Measurements from ENCODE around the gene CETN1. TPM values are rescaled to one million over a fixed set of nuclear protein-coding genes. Genes with fewer than 3 reads are reported as not detected.

Gene CETN1
- polyA plus RNA-seq, 1 donor from 2014 or later, result not detected

DNA sequence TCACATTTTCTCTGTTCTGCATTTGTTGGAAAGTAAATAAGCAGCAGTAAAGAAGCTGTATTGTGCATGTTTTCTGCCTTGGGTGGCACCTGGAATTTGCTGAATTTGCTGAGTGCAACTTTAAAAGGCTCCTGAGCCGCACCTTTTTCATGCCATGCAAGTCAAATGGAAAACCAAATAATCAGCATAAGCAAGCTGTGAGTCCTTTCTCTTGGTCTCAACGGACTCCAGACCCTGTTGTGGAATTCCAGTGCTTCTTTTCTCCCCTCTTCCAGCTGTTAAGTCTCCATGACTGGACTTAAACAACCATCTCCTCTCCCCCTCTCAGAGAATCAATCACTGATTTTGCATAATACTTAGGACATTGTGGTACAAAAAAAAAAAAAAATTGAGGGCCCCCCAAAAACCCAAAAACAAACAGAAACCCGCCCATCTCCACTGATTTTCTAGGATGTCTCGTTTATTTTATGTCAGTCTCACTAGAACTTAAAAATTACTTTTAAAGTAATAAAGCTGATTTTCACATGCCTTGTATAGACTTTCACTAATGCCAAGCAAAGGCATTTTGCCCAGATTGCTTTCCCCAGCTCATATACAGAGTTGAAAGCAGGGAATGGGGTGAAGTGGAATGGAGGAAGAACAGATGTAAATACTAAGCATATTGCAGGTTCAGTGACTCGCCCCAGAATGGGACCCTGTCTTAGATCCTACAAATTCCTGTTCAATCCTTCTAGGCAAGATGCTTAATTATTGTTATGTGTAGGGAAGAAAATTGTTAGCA is 5.1 kb upstream of the CETN1 start:
- Histone ChIP-seq H4K20me1 (ENCODE audit: insufficient read depth) (no peaks in the 10 kb centered on the region), H3K9me3 (ENCODE audit: low read length) (no peaks in the 10 kb centered on the region), H3K9ac (ENCODE audit: low read length) (no peak overlapping the region), H3K27me3 (ENCODE audit: insufficient read depth, low read depth, low read length) (no peaks in the 10 kb centered on the region), H3K4me2 (ENCODE audit: low read length) (no peak overlapping the region), H3K4me3 (ENCODE audit: low read length) (no peak overlapping the region), H3K36me3 (ENCODE audit: insufficient read depth, low read length) (no peaks in the 10 kb centered on the region), H2AFZ (ENCODE audit: low read depth, low read length) (no peak overlapping the region), H3K9me2 (ENCODE audit: insufficient read depth, low read length) (no peaks in the 10 kb centered on the region), H3K79me2 (replicated peaks; ENCODE audit: insufficient read depth, low read length) (no peaks in the 10 kb centered on the region), H3F3A (ENCODE audit: insufficient read depth, low read length, poor library complexity, severe bottlenecking) (no peaks in the 10 kb centered on the region), H3K27ac (ENCODE audit: low read length) (no peak overlapping the region)
- TF ChIP-seq MXI1 (conservative IDR thresholded peaks at IDR 0.05; ENCODE audit: poor library complexity, severe bottlenecking), result no peak
- no peak for TF ChIP-seq EP300 (conservative IDR thresholded peaks at IDR 0.05; ENCODE audit: poor library complexity, severe bottlenecking)
- TF ChIP-seq, protein P1, sequence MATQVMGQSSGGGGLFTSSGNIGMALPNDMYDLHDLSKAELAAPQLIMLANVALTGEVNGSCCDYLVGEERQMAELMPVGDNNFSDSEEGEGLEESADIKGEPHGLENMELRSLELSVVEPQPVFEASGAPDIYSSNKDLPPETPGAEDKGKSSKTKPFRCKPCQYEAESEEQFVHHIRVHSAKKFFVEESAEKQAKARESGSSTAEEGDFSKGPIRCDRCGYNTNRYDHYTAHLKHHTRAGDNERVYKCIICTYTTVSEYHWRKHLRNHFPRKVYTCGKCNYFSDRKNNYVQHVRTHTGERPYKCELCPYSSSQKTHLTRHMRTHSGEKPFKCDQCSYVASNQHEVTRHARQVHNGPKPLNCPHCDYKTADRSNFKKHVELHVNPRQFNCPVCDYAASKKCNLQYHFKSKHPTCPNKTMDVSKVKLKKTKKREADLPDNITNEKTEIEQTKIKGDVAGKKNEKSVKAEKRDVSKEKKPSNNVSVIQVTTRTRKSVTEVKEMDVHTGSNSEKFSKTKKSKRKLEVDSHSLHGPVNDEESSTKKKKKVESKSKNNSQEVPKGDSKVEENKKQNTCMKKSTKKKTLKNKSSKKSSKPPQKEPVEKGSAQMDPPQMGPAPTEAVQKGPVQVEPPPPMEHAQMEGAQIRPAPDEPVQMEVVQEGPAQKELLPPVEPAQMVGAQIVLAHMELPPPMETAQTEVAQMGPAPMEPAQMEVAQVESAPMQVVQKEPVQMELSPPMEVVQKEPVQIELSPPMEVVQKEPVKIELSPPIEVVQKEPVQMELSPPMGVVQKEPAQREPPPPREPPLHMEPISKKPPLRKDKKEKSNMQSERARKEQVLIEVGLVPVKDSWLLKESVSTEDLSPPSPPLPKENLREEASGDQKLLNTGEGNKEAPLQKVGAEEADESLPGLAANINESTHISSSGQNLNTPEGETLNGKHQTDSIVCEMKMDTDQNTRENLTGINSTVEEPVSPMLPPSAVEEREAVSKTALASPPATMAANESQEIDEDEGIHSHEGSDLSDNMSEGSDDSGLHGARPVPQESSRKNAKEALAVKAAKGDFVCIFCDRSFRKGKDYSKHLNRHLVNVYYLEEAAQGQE (IDR thresholded peaks at IDR 0.05; ENCODE audit: borderline replicate concordance), result no peak

DNA sequence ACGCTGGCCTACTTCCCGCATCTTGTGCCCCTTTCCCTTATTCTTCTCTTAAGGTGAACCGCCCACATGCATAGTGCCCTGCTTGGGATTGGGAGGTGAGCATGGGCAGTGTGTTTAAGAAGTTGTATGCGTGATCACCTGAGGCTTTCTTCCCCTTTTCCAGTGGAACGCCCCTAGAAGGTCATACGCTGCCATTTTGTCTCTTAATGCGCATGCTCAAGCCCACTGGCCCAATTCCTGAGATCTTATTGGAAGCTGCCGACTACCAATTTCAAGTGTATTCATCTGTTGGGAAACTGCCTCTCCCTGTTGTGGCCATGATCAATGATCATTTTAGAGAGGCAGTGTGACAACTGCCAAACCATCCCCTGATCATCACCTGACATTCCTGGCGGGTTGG is 3.3 kb upstream of the CETN1 start:
- Histone ChIP-seq H3K4me2 (ENCODE audit: low read length) (no peak overlapping the region), H3K27me3 (ENCODE audit: insufficient read depth, low read depth, low read length) (no peaks in the 10 kb centered on the region), H3K79me2 (replicated peaks; ENCODE audit: insufficient read depth, low read length) (no peaks in the 10 kb centered on the region), H3K9me3 (ENCODE audit: low read length) (no peaks in the 10 kb centered on the region), H2AFZ (ENCODE audit: low read depth, low read length) (no peak overlapping the region), H3K4me3 (ENCODE audit: low read length) (no peak overlapping the region), H3K27ac (ENCODE audit: low read length) (no peak overlapping the region), H3K36me3 (ENCODE audit: insufficient read depth, low read length) (no peaks in the 10 kb centered on the region), H3K9me2 (ENCODE audit: insufficient read depth, low read length) (no peaks in the 10 kb centered on the region), H3F3A (ENCODE audit: insufficient read depth, low read length, poor library complexity, severe bottlenecking) (no peaks in the 10 kb centered on the region), H3K9ac (ENCODE audit: low read length) (no peak overlapping the region), H4K20me1 (ENCODE audit: insufficient read depth) (no peaks in the 10 kb centered on the region)
- TF ChIP-seq TAF1 (IDR thresholded peaks at IDR 0.05; ENCODE audit: low read depth), result no peak
- no peak for TF ChIP-seq EP300 (conservative IDR thresholded peaks at IDR 0.05; ENCODE audit: poor library complexity, severe bottlenecking)
- TF ChIP-seq RAD21 (conservative IDR thresholded peaks at IDR 0.05), result no peak
- TF ChIP-seq, protein P2, sequence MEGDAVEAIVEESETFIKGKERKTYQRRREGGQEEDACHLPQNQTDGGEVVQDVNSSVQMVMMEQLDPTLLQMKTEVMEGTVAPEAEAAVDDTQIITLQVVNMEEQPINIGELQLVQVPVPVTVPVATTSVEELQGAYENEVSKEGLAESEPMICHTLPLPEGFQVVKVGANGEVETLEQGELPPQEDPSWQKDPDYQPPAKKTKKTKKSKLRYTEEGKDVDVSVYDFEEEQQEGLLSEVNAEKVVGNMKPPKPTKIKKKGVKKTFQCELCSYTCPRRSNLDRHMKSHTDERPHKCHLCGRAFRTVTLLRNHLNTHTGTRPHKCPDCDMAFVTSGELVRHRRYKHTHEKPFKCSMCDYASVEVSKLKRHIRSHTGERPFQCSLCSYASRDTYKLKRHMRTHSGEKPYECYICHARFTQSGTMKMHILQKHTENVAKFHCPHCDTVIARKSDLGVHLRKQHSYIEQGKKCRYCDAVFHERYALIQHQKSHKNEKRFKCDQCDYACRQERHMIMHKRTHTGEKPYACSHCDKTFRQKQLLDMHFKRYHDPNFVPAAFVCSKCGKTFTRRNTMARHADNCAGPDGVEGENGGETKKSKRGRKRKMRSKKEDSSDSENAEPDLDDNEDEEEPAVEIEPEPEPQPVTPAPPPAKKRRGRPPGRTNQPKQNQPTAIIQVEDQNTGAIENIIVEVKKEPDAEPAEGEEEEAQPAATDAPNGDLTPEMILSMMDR (IDR thresholded peaks at IDR 0.05; ENCODE audit: poor library complexity, severe bottlenecking), result no peak
- TF ChIP-seq, protein P1 (IDR thresholded peaks at IDR 0.05; ENCODE audit: borderline replicate concordance), result no peak
